CD4-positive, alpha-beta T cell treated with Interferon gamma for 1 hour (primary cell): ENCODE results near the gene COG7.
"Not testable (repeated sequence)": the region's sequence is repeated elsewhere in the genome, so short reads cannot be mapped to it uniquely, and the experiment has no call there.

Experiments
- DNase-seq: peaks from one replicate; pipeline ENCODE4 v3.0.0-alpha.2; 2020

The COG7 gene

GRCh38 chr16:23408242-23408822 is 44.7 kb downstream of the COG7 start:
- no peak for DNase-seq

- no peak for DNase-seq
These were observed 45.4 kb downstream of the COG7 start for GRCh38 chr16:23407436-23408127.

GRCh38 chr16:23406546-23407240 is 46.3 kb downstream of the COG7 start:
- DNase-seq: no peak

- no peak for DNase-seq
These were observed 47.0 kb downstream of the COG7 start for GRCh38 chr16:23406024-23406423.

GRCh38 chr16:23403547-23403946 is 49.4 kb downstream of the COG7 start:
- no peak for DNase-seq

- DNase-seq: no peak
These were observed 50.9 kb downstream of the COG7 start for GRCh38 chr16:23402100-23402499.

GRCh38 chr16:23401139-23401538 is 51.9 kb downstream of the COG7 start:
- no peak for DNase-seq

GRCh38 chr16:23400447-23400846 is 52.5 kb downstream of the COG7 start:
- not testable (repeated sequence) for DNase-seq

GRCh38 chr16:23398987-23399805 is 53.8 kb downstream of the COG7 start:
- DNase-seq: no peak

GRCh38 chr16:23397464-23397863 is 55.5 kb downstream of the COG7 start:
- DNase-seq: no peak

GRCh38 chr16:23395732-23396131 is 57.3 kb downstream of the COG7 start:
- no peak for DNase-seq

GRCh38 chr16:23394141-23394831 is 58.7 kb downstream of the COG7 start:
- DNase-seq: no peak

- no peak for DNase-seq
These were observed 60.8 kb downstream of the COG7 start for GRCh38 chr16:23392223-23392600.

GRCh38 chr16:23391381-23392222 is 61.4 kb downstream of the COG7 start:
- DNase-seq: no peak

GRCh38 chr16:23389936-23390335 is 63.1 kb downstream of the COG7 start:
- not testable (repeated sequence) for DNase-seq

GRCh38 chr16:23389201-23389600 is 63.8 kb downstream of the COG7 start:
- no peak for DNase-seq

GRCh38 chr16:23388786-23389185 is 64.2 kb downstream of the COG7 start:
- no peak for DNase-seq

- DNase-seq: no peak
These were observed 65.3 kb downstream of the COG7 start for GRCh38 chr16:23387666-23388065.

- DNase-seq: no peak
These were observed 67.5 kb downstream of the COG7 start for GRCh38 chr16:23385441-23385840.

GRCh38 chr16:23384878-23385277 is 68.1 kb downstream of the COG7 start:
- no peak for DNase-seq

- no peak for DNase-seq
These were observed 69.1 kb downstream of the COG7 start for GRCh38 chr16:23383881-23384280.

- DNase-seq: no peak
These were observed 70.7 kb downstream of the COG7 start for GRCh38 chr16:23382279-23382678.
